Keratinocyte (primary cell): Measurements from ENCODE around the gene PDCD5.

Experiments
- EZH2 ChIP-seq: IDR thresholded peaks from one replicate; pipeline ENCODE4 v1.6.1; 2012; ENCODE audit warnings: inconsistent platforms, mild to moderate bottlenecking, low read length, moderate library complexity
- TF ChIP-seq, protein P1 (sequence below), 3 experiments: IDR thresholded peaks in 1 of 3; conservative IDR thresholded peaks in 1 of 3; optimal IDR thresholded peaks in 1 of 3; 2 replicates in 2 of 3; 3 replicates in 1 of 3; pipeline versions ENCODE3 to v1.5.1; 2011; ENCODE audit warnings: low read length in 3 of 3, mild to moderate bottlenecking in 3 of 3, moderate library complexity in 2 of 3, control low read depth in 1 of 3, inconsistent platforms in 1 of 3; ENCODE audit not compliant: insufficient read depth in 2 of 3; ENCODE audit errors: extremely low read depth in 1 of 3

- TF ChIP-seq, protein P1, sequence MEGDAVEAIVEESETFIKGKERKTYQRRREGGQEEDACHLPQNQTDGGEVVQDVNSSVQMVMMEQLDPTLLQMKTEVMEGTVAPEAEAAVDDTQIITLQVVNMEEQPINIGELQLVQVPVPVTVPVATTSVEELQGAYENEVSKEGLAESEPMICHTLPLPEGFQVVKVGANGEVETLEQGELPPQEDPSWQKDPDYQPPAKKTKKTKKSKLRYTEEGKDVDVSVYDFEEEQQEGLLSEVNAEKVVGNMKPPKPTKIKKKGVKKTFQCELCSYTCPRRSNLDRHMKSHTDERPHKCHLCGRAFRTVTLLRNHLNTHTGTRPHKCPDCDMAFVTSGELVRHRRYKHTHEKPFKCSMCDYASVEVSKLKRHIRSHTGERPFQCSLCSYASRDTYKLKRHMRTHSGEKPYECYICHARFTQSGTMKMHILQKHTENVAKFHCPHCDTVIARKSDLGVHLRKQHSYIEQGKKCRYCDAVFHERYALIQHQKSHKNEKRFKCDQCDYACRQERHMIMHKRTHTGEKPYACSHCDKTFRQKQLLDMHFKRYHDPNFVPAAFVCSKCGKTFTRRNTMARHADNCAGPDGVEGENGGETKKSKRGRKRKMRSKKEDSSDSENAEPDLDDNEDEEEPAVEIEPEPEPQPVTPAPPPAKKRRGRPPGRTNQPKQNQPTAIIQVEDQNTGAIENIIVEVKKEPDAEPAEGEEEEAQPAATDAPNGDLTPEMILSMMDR (optimal IDR thresholded peaks at IDR 0.05 in 1 of 3, IDR thresholded peaks at IDR 0.05 in 1 of 3, conservative IDR thresholded peaks at IDR 0.05 in 1 of 3; ENCODE audit: extremely low read depth in 1 of 3, insufficient read depth in 2 of 3, low read length in 3 of 3) = no peak
- TF ChIP-seq EZH2 = no peak
Observed at GRCh38 chr19:32606289-32606688, 25.3 kb downstream of the PDCD5 start.
